ENCODE results near the gene TYW1. TPM values are rescaled to one million over a fixed set of nuclear protein-coding genes. Genes with fewer than 3 reads are reported as not detected.

The TYW1 gene
- total and polyA plus RNA-seq, 2 of the 8 experiments (the other 6 are each of a cell fraction or from before 2014, with no cell fraction given) = 8.8 to 16.2 TPM

DNA sequence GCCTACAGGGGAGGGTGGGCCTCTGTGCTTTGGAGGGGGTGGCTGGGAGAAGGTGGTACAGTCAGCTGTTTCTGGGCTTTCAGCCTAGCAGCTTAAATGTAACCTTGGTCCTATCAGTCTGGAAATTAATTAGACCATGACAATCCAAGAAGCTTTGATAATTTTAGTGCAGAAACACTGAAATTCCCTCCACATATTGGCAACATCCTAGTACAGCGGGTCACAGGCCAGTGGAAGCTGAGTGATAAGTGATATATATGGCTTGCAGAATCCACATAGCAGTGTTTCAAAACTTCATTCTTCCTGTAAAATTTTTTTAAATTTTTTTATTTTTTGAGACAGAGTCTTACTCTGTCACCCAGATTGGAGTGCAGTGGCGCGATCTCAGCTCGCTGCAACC, 212.6 kb downstream of the TYW1 start (continued):
- TF ChIP-seq CHD7 (IDR thresholded peaks at IDR 0.05; ENCODE audit: insufficient replicate concordance, low read length) (no peak), YY1 (IDR thresholded peaks at IDR 0.05; ENCODE audit: low read depth, low read length) (no peak), EGR1 (IDR thresholded peaks at IDR 0.05; ENCODE audit: borderline replicate concordance, low read depth, low read length) (no peak), SP2 (IDR thresholded peaks at IDR 0.05; ENCODE audit: low read length) (no peak)
- TF ChIP-seq, protein P1, sequence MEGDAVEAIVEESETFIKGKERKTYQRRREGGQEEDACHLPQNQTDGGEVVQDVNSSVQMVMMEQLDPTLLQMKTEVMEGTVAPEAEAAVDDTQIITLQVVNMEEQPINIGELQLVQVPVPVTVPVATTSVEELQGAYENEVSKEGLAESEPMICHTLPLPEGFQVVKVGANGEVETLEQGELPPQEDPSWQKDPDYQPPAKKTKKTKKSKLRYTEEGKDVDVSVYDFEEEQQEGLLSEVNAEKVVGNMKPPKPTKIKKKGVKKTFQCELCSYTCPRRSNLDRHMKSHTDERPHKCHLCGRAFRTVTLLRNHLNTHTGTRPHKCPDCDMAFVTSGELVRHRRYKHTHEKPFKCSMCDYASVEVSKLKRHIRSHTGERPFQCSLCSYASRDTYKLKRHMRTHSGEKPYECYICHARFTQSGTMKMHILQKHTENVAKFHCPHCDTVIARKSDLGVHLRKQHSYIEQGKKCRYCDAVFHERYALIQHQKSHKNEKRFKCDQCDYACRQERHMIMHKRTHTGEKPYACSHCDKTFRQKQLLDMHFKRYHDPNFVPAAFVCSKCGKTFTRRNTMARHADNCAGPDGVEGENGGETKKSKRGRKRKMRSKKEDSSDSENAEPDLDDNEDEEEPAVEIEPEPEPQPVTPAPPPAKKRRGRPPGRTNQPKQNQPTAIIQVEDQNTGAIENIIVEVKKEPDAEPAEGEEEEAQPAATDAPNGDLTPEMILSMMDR (IDR thresholded peaks at IDR 0.05; ENCODE audit: control extremely low read depth in 1 of 3, insufficient read depth in 1 of 3, low read depth in 1 of 3, low read length in 3 of 3) = no peak

Measured in H1 (cell line).